GM18526 (cell line): ENCODE data around the gene UNC45B.
"Not testable (repeated sequence)": the region's sequence is repeated elsewhere in the genome, so short reads cannot be mapped to it uniquely, and the experiment has no call there.

Experiments
- POLR2A ChIP-seq: IDR thresholded peaks from 3 replicates; pipeline ENCODE4 v1.6.1; 2011; ENCODE audit not compliant: insufficient read length; ENCODE audit errors: extremely low read depth

Gene UNC45B

DNA sequence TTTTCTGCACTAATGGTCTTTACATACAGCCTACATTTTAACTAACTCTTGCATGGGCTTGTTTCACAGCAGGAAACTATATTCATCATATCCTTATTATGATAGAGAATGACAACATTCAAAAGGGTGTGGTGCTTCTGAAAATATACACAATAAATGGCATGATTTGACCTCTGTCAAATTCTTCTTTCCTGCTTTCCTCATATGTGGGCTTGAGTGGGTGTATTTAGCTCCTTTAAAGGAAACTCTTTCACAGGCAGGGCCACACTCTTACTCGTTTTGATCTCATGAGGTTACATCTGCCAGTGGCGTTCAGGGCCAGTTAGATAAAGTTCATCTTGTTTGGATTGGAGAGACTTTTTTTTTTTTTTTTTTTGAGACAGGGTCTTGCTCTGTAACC, 40.5 kb downstream of the UNC45B start:
- no peak for TF ChIP-seq POLR2A

- TF ChIP-seq POLR2A: no peak
Observed at GRCh38 chr17:35189291-35189690, 41.7 kb downstream of the UNC45B start.

GRCh38 chr17:35191001-35191695, 43.5 kb downstream of the UNC45B start:
- no peak for TF ChIP-seq POLR2A

DNA sequence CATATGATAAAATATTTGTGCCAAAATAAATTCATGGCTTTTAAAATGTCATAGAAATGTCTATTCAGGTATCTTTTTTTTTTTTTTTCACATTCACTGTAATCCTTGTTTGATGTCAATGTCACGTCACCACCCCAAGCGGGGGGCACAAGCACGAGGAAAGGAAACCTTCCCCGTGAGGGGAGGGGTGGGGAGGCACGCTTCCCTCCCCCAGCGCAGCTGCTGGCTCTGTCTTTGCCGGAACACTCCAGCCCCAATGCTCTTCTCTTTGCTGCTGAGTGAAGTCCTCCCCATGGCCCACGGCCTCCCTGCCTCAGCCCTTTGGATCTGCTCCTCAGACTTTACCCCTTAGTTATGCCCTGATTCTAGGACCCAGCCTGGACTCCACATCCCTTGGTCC, 45.1 kb downstream of the UNC45B start:
- no peak for TF ChIP-seq POLR2A

DNA sequence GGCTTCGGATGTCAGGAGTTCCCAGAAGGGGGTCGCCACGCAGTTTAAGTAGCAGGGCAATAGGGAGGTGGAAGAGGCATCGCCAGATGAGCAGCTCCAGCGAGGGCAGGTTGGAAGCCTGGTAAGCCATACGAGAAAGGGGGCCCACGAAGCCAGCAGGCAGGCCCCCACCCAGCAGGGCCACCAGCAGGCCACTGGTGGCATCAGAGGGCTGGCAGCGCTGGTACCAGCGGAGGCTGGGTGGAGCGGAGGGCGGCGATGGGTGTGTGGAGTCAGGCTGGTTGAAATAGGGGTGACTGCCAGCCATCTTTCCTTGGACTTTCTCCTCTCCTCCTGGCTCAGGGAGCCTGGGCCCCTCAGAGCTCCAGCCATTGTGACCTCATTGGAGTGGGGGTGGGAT, 46.4 kb downstream of the UNC45B start, which contains the start of gene SLC35G3:
SLC35G3 (minus strand) TSS at position 393 of the 400 bp plus-strand sequence; CDS start at position 307, 86 bp downstream.
- TF ChIP-seq POLR2A: not testable (repeated sequence)

- TF ChIP-seq POLR2A: no peak
Observed at GRCh38 chr17:35210741-35211140, 63.1 kb downstream of the UNC45B start.

DNA sequence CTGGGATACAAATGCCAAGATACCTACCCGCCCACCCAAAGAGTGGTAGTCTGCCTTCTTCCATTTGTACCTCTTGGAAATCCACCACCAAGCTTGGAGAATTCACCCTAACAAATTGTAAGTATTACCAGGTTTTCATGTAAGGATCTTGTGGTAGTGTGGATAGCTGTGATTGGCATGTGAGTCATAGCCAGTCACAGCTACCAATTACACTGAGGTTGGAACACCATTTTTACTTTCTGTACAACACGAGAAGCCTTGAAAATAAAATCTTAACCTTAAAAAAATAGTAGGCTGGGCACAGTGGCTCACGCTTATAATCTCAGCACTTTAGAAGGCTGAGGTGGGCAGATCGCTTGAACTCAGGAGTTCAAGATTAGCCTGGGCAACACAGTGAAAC, 65.1 kb downstream of the UNC45B start:
- no peak for TF ChIP-seq POLR2A

DNA sequence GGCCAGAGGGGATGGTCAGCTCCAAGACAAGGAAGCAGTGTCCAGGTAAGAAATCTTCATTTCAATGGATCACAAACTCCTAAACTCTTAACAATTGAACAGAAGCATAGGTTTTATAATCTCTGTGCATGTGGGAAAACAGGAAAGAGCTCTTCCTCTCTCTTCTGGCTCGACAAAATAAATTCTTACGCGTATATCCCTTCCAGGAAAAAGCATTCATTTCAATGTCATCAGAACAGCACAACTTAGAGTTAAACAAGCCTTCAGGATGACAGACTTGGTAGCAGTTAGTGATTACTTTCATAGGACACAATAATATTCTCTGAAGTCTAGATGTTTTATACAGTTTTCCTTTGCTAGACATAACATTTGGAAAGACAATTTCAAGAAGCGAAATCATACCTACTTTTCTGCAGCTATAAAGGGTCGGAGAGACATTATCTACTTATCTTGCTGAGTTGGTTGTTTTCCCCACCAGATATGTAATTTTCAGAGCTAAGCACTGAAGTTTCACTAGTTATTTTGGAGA, 65.9 kb downstream of the UNC45B start:
- TF ChIP-seq POLR2A: no peak

DNA sequence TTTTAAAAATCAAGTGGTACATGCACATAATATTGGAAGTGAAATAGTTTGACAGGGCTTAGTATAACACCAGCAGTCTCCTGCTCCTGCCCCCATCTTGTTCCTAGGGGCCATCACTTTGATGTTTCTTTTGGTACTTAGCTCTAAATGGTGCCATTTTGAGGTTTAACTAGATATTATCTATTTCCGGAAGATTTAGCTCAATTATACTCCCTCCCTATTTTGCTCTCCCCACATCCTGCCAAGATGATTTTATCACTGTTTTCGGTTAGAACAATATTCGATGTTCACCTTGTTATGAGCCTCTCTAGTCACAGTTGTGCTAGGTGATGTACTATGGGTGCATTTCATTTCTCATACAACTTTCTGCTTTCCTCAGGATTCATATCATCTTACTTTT, 66.6 kb downstream of the UNC45B start:
- no peak for TF ChIP-seq POLR2A

DNA sequence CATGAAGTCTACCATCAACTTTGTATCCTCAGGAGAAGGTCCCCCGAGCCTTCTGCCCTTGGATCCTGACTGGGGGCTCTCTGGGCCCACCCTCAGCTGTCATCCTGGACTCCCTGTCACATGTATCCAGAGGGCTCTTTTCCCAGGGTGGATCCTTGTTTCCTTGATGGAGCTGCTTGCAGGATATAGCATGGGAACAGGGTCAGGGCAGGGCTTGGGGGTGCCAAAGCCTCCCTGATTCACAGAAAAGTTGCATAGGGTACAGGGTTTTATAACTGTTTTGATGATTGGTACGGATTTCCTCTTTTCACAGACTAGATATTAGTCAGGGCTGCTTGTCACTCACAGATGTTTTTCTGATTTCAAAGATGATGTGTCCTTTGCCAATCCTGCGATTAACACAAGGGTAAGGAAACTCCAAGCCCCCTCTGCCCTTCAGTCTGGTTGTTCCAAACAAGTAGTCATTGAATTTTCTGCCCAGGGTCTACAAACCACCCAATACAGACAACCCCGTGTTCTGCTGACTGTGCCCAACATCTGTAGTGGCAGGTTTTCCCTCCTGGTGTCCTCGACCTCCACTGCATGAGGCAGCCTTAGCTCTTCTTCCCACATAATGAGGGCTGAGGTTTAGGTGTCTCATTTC, 67.1 kb downstream of the UNC45B start:
- TF ChIP-seq POLR2A: no peak

DNA sequence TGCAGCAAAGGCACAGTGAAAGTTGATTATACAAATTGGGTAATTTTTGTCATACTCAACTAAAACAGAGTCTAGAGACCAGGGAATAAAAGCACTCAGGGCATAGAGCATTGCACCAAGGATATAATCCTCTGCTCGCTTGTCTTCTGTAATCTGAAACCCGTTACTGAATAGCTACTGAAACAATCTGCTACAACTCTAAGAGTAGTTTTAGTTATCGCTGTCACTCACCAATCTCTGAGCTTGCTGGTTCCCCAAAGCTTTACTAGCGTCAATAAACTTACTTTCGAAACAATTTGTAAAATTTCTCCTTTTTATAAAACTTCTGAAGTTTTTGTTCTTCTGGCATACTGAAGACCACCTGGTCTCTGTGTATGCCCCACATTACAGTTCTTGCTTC, 69.5 kb downstream of the UNC45B start:
- no peak for TF ChIP-seq POLR2A

GRCh38 chr17:35218915-35219314, 71.3 kb downstream of the UNC45B start:
- TF ChIP-seq POLR2A: no peak

GRCh38 chr17:35222452-35222851, 74.8 kb downstream of the UNC45B start:
- no peak for TF ChIP-seq POLR2A

GRCh38 chr17:35224436-35224835, 76.8 kb downstream of the UNC45B start:
- no peak for TF ChIP-seq POLR2A

GRCh38 chr17:35227546-35227945, 79.9 kb downstream of the UNC45B start:
- no peak for TF ChIP-seq POLR2A

GRCh38 chr17:35229638-35230037, 82.0 kb downstream of the UNC45B start:
- TF ChIP-seq POLR2A: no peak
